ENCODE results near the gene HOXD11.

HOXD11 gene

GRCh38 chr2:176130957-176131847 is 24.1 kb downstream of the HOXD11 start:
- Histone ChIP-seq H3K36me3 (no peaks in the 10 kb centered on the region), H3K4me3 (ENCODE audit: low read depth in 1 of 2, low read length in 1 of 2) (peak overlapping the region in 1 of 2 experiments; percentile 48), H3K4me1 (ENCODE audit: control insufficient read depth in 1 of 2, insufficient read depth in 1 of 2, low read depth in 1 of 2, low read length in 1 of 2) (peaks cover 24 to 31% of the 10 kb centered on the region in 2 experiments), H3K27me3 (peaks cover 100% of the 10 kb centered on the region), H3K27ac (no peak overlapping the region), H3K9me3 (no peaks in the 10 kb centered on the region)
- TF ChIP-seq CTCF (IDR thresholded peaks at IDR 0.05), result no peak

GRCh38 chr2:176131848-176132158 is 24.7 kb downstream of the HOXD11 start:
- peaks cover 28 to 37% of the 10 kb centered on the region in 2 experiments for H3K4me1 ChIP-seq (ENCODE audit: control insufficient read depth in 1 of 2, insufficient read depth in 1 of 2, low read depth in 1 of 2, low read length in 1 of 2)
- no peak for TF ChIP-seq CTCF (IDR thresholded peaks at IDR 0.05)

GRCh38 chr2:176132205-176133171 is 25.4 kb downstream of the HOXD11 start:
- no peak for TF ChIP-seq CTCF (IDR thresholded peaks at IDR 0.05)
- Histone ChIP-seq H3K27ac (no peak overlapping the region), H3K9me3 (no peaks in the 10 kb centered on the region), H3K4me3 (ENCODE audit: low read depth in 1 of 2, low read length in 1 of 2) (peak overlapping the region; percentile 22 to 48), H3K27me3 (peaks cover 100% of the 10 kb centered on the region), H3K4me1 (ENCODE audit: control insufficient read depth in 1 of 2, insufficient read depth in 1 of 2, low read depth in 1 of 2, low read length in 1 of 2) (peaks cover 28 to 38% of the 10 kb centered on the region in 2 experiments), H3K36me3 (no peaks in the 10 kb centered on the region)

More at GRCh38 chr2:176131848-176132158, 24.7 kb downstream of the HOXD11 start:
- H3K27me3 ChIP-seq, result peaks cover 100% of the 10 kb centered on the region
- peak overlapping the region in 1 of 2 experiments; percentile 48 for H3K4me3 ChIP-seq (ENCODE audit: low read depth in 1 of 2, low read length in 1 of 2)
- H3K27ac ChIP-seq, result no peak overlapping the region
- H3K36me3 ChIP-seq, result no peaks in the 10 kb centered on the region
- no peaks in the 10 kb centered on the region for H3K9me3 ChIP-seq

- Histone ChIP-seq H3K4me3 (ENCODE audit: low read depth in 1 of 2, low read length in 1 of 2) (no peak overlapping the region), H3K27me3 (peaks cover 100% of the 10 kb centered on the region), H3K36me3 (no peaks in the 10 kb centered on the region), H3K27ac (no peak overlapping the region), H3K9me3 (no peaks in the 10 kb centered on the region), H3K4me1 (ENCODE audit: control insufficient read depth in 1 of 2, insufficient read depth in 1 of 2, low read depth in 1 of 2, low read length in 1 of 2) (peaks cover 28 to 38% of the 10 kb centered on the region in 2 experiments)
- no peak for TF ChIP-seq CTCF (IDR thresholded peaks at IDR 0.05)
Observed at GRCh38 chr2:176133389-176133788, 26.3 kb downstream of the HOXD11 start.

GRCh38 chr2:176134035-176134434 is 27.0 kb downstream of the HOXD11 start:
- TF ChIP-seq CTCF (IDR thresholded peaks at IDR 0.05), result no peak
- peaks cover 100% of the 10 kb centered on the region for H3K27me3 ChIP-seq
- no peaks in the 10 kb centered on the region for H3K36me3 ChIP-seq
- peaks cover 21 to 36% of the 10 kb centered on the region in 2 experiments for H3K4me1 ChIP-seq (ENCODE audit: control insufficient read depth in 1 of 2, insufficient read depth in 1 of 2, low read depth in 1 of 2, low read length in 1 of 2)
- H3K27ac ChIP-seq, result no peak overlapping the region
- H3K9me3 ChIP-seq, result no peaks in the 10 kb centered on the region
- H3K4me3 ChIP-seq (ENCODE audit: low read depth in 1 of 2, low read length in 1 of 2), result no peak overlapping the region
